Measurements from ENCODE around the gene RAD50. TPM values are rescaled to one million over a fixed set of nuclear protein-coding genes. Genes with fewer than 3 reads are reported as not detected.

The RAD50 gene
- total and polyA plus RNA-seq, 10 of the 15 experiments (the other 5 are each of a cell fraction or from before 2014, with no cell fraction given) = 12.8 to 68.6 (median 47.0) TPM

GRCh38 chr5:132661231-132662003, 104.6 kb downstream of the RAD50 start (continued):
- TF ChIP-seq ZNF687 (IDR thresholded peaks at IDR 0.05) (peak; percentile 76), PML (IDR thresholded peaks at IDR 0.05; ENCODE audit: low read length) (no peak), YBX1 (IDR thresholded peaks at IDR 0.05) (no peak), IRF3 (IDR thresholded peaks at IDR 0.05) (no peak), E4F1 (IDR thresholded peaks at IDR 0.05; ENCODE audit: borderline replicate concordance, partially characterized antibody) (no peak), ATF2 (IDR thresholded peaks at IDR 0.05; ENCODE audit: low read length) (no peak), MEF2A (IDR thresholded peaks at IDR 0.05; ENCODE audit: insufficient read depth, low read depth, low read length) (no peak), ZSCAN29 (IDR thresholded peaks at IDR 0.05) (no peak), E2F4 (IDR thresholded peaks at IDR 0.05; ENCODE audit: low read depth, low read length) (no peak), GATAD2B (conservative IDR thresholded peaks at IDR 0.05; ENCODE audit: low read depth) (peak; percentile 47; the same call in 1 of the 2 replicates), MAX (IDR thresholded peaks at IDR 0.05; ENCODE audit: low read depth, low read length) (no peak), HCFC1 (IDR thresholded peaks at IDR 0.05; ENCODE audit: low read length) (no peak), USF1 (IDR thresholded peaks at IDR 0.05; ENCODE audit: borderline replicate concordance, extremely low read length, insufficient read depth, low read depth, low read length) (no peak), TAF1 (IDR thresholded peaks at IDR 0.05; ENCODE audit: borderline replicate concordance, low read depth, low read length) (no peak), NR2F1 (conservative IDR thresholded peaks at IDR 0.05) (peak; percentile 93), KDM1A (IDR thresholded peaks at IDR 0.05; ENCODE audit: borderline replicate concordance) (no peak), USF2 (IDR thresholded peaks at IDR 0.05; ENCODE audit: borderline replicate concordance, low read depth, low read length) (no peak)

Measured in GM12878 (cell line).